ENCODE data around the gene GKAP1. TPM values are rescaled to one million over a fixed set of nuclear protein-coding genes. Genes with fewer than 3 reads are reported as not detected.

The GKAP1 gene
- total and polyA plus RNA-seq, 2 of the 13 experiments (the other 11 are each of a cell fraction or from before 2014, with no cell fraction given): 5.6 to 6.1 TPM

GRCh38 chr9:83707768-83708514, 109.6 kb downstream of the GKAP1 start, which contains the start of gene UBQLN1 (continued):
- TF ChIP-seq, protein P1, sequence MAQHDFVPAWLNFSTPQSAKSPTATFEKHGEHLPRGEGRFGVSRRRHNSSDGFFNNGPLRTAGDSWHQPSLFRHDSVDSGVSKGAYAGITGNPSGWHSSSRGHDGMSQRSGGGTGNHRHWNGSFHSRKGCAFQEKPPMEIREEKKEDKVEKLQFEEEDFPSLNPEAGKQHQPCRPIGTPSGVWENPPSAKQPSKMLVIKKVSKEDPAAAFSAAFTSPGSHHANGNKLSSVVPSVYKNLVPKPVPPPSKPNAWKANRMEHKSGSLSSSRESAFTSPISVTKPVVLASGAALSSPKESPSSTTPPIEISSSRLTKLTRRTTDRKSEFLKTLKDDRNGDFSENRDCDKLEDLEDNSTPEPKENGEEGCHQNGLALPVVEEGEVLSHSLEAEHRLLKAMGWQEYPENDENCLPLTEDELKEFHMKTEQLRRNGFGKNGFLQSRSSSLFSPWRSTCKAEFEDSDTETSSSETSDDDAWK (CRISPR knock-in tag; IDR thresholded peaks at IDR 0.05): no peak
- TF ChIP-seq SOX13 (IDR thresholded peaks at IDR 0.05): 0 out of 2 replicates have a peak, but pooled peaks have one; percentile 9
- TF ChIP-seq SOX13 (CRISPR knock-in tag; conservative IDR thresholded peaks at IDR 0.05 in 1 of 2, IDR thresholded peaks at IDR 0.05 in 1 of 2): no peak; a peak in 1 of 4 replicates
- TF ChIP-seq HNRNPL (IDR thresholded peaks at IDR 0.05; ENCODE audit: low read depth, low read length): no peak
- TF ChIP-seq POLR2A (IDR thresholded peaks at IDR 0.05; ENCODE audit: insufficient read depth in 1 of 2, low read depth in 2 of 2, low read length in 2 of 2): peak; percentile 87 to 96
- no peak; the same call in 1 of the 2 replicates for TF ChIP-seq ATAD3A (CRISPR knock-in tag; IDR thresholded peaks at IDR 0.05)
- peak; percentile 98 for TF ChIP-seq ZNF687 (CRISPR knock-in tag; IDR thresholded peaks at IDR 0.05)
- TF ChIP-seq SSRP1 (CRISPR knock-in tag; IDR thresholded peaks at IDR 0.05): peak; percentile 74; the same call in 1 of the 2 replicates
- TF ChIP-seq, protein P2, sequence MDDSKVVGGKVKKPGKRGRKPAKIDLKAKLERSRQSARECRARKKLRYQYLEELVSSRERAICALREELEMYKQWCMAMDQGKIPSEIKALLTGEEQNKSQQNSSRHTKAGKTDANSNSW (CRISPR knock-in tag; IDR thresholded peaks at IDR 0.05; ENCODE audit: borderline replicate concordance): peak; percentile 94; the same call in 1 of the 2 replicates
- TF ChIP-seq ZNF883 (CRISPR knock-in tag; IDR thresholded peaks at IDR 0.05; ENCODE audit: not compliant biosample characterization): peak; percentile 68
- peak; percentile 75; the same call in 1 of the 3 replicates for TF ChIP-seq MXI1 (IDR thresholded peaks at IDR 0.05; ENCODE audit: borderline replicate concordance, low read depth, low read length)
- peak; percentile 84; the same call in 1 of the 2 replicates for TF ChIP-seq NFATC3 (CRISPR knock-in tag; IDR thresholded peaks at IDR 0.05)
- TF ChIP-seq SAP130 (CRISPR knock-in tag; IDR thresholded peaks at IDR 0.05; ENCODE audit: low read depth): peak; percentile 85
- peak; percentile 77 for TF ChIP-seq MAFG (CRISPR knock-in tag; IDR thresholded peaks at IDR 0.05)
- TF ChIP-seq ZSCAN12 (CRISPR knock-in tag; IDR thresholded peaks at IDR 0.05): no peak
- TF ChIP-seq KDM5B (CRISPR knock-in tag; IDR thresholded peaks at IDR 0.05; ENCODE audit: borderline replicate concordance): peak; percentile 78
- TF ChIP-seq GLI4 (CRISPR knock-in tag; IDR thresholded peaks at IDR 0.05; ENCODE audit: borderline replicate concordance): peak; percentile 50; the same call in 1 of the 2 replicates
- 0 out of 2 replicates have a peak, but pooled peaks have one; percentile 26 for TF ChIP-seq ZNF615 (CRISPR knock-in tag; IDR thresholded peaks at IDR 0.05; ENCODE audit: borderline replicate concordance)
- TF ChIP-seq ERF (CRISPR knock-in tag; IDR thresholded peaks at IDR 0.05): no peak
- TF ChIP-seq ZBTB7B (CRISPR knock-in tag; IDR thresholded peaks at IDR 0.05): peak; percentile 18; the same call in 1 of the 2 replicates
- TF ChIP-seq, protein P3, sequence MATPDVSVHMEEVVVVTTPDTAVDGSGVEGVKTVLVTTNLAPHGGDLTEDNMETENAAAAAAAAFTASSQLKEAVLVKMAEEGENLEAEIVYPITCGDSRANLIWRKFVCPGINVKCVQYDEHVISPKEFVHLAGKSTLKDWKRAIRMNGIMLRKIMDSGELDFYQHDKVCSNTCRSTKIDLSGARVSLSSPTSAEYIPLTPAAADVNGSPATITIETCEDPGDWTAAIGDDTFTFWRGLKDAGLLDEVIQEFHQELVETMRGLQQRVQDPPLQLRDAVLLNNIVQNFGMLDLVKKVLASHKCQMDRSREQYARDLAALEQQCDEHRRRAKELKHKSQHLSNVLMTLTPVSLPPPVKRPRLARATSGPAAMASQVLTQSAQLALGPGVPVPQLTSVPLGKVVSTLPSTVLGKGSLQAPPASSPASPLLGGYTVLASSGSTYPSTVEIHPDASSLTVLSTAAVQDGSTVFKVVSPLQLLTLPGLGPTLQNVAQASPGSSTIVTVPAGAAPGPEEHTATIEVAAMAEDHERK (CRISPR knock-in tag; IDR thresholded peaks at IDR 0.05; ENCODE audit: low read depth): peak; percentile 79
- peak; percentile 72; the same call in 1 of the 2 replicates for TF ChIP-seq ARNT2 (CRISPR knock-in tag; IDR thresholded peaks at IDR 0.05; ENCODE audit: low read depth)
- TF ChIP-seq SIN3A (IDR thresholded peaks at IDR 0.05; ENCODE audit: borderline replicate concordance, low read depth, low read length): peak; percentile 44; the same call in 1 of the 2 replicates

All from HepG2 (cell line).